Common myeloid progenitor, CD34-positive (primary cell): Measurements from ENCODE around the gene STON2.
A peak's percentile ranks its signal among the peaks of the same experiment; 100 is the strongest.

Experiments
- CTCF ChIA-PET: fragments of 350-600 bp; sonication (Branson Sonifier 250); formaldehyde crosslinking; loops from one replicate; lab custom pipeline; 2021; ENCODE audit warnings: antibody characterized with exemption; lab: Charles Lee
- POLR2A ChIA-PET: fragments of 350-600 bp; sonication (Branson Sonifier 250); formaldehyde crosslinking; loops from one replicate; lab custom pipeline; 2021; ENCODE audit warnings: antibody characterized with exemption; lab: Charles Lee
- DNase-seq, 3 donors: peaks; one replicate each; pipeline versions ENCODE4 v3.0.0 to v3.0.0-alpha.2; 2013
- H3K27ac ChIP-seq, 2 experiments: 1 replicate in 1 of 2; 2 replicates in 1 of 2; pipeline ENCODE4 v1.7.0; 2013; ENCODE audit warnings: inconsistent platforms in 2 of 2, low read length in 2 of 2, mild to moderate bottlenecking in 2 of 2, low read depth in 1 of 2, moderate library complexity in 1 of 2; ENCODE audit not compliant: severe bottlenecking in 2 of 2, insufficient read depth in 1 of 2, poor library complexity in 1 of 2
- H3K27me3 ChIP-seq, 5 experiments: replicated peaks in 2 of 5; 1 replicate in 3 of 5; 2 replicates in 2 of 5; pipeline versions ENCODE4 v1.6.1 to v1.7.0; 2013; ENCODE audit warnings: low read length in 4 of 5, mild to moderate bottlenecking in 2 of 5, moderate library complexity in 2 of 5, inconsistent platforms in 1 of 5; ENCODE audit not compliant: insufficient read depth in 5 of 5, control insufficient read depth in 4 of 5
- H3K36me3 ChIP-seq, 4 experiments: 1 replicate in 2 of 4; 2 replicates in 2 of 4; pipeline versions ENCODE4 v1.6.1 to v1.7.0; 2013; ENCODE audit warnings: low read length in 3 of 4, control low read depth in 1 of 4, mild to moderate bottlenecking in 1 of 4; ENCODE audit not compliant: control insufficient read depth in 4 of 4, insufficient read depth in 4 of 4
- H3K4me1 ChIP-seq, 4 experiments: 1 replicate in 3 of 4; 2 replicates in 1 of 4; pipeline versions ENCODE4 v1.6.1 to v1.7.1; 2013; ENCODE audit warnings: low read length in 3 of 4, mild to moderate bottlenecking in 3 of 4, control low read depth in 1 of 4, inconsistent platforms in 1 of 4, moderate library complexity in 1 of 4; ENCODE audit not compliant: control insufficient read depth in 4 of 4, insufficient read depth in 4 of 4; ENCODE audit errors: control extremely low read depth in 1 of 4
- H3K4me3 ChIP-seq, 7 experiments: 1 replicate in 4 of 7; 2 replicates in 3 of 7; pipeline versions ENCODE4 v1.5.1 to v1.7.0; 2013; ENCODE audit warnings: mild to moderate bottlenecking in 7 of 7, low read length in 6 of 7, moderate library complexity in 6 of 7, inconsistent platforms in 2 of 7, low read depth in 2 of 7, control low read depth in 1 of 7; ENCODE audit not compliant: insufficient read depth in 4 of 7, control insufficient read depth in 1 of 7; ENCODE audit errors: extremely low read depth in 1 of 7
- H3K9me3 ChIP-seq, 5 experiments: 1 replicate in 4 of 5; 2 replicates in 1 of 5; pipeline versions ENCODE4 v1.6.1 to v1.7.1; 2013; ENCODE audit warnings: low read length in 4 of 5, mild to moderate bottlenecking in 2 of 5, inconsistent platforms in 1 of 5, low read depth in 1 of 5, moderate library complexity in 1 of 5; ENCODE audit not compliant: control insufficient read depth in 4 of 5, insufficient read depth in 2 of 5; ENCODE audit errors: control extremely low read depth in 1 of 5
- WGBS: methylation state at CpG from one replicate; pipeline ENCODE4 v1.1.5; 2013; ENCODE audit not compliant: insufficient coverage; 5-methylcytosine and 5-hydroxymethylcytosine counted together

STON2 gene

DNA sequence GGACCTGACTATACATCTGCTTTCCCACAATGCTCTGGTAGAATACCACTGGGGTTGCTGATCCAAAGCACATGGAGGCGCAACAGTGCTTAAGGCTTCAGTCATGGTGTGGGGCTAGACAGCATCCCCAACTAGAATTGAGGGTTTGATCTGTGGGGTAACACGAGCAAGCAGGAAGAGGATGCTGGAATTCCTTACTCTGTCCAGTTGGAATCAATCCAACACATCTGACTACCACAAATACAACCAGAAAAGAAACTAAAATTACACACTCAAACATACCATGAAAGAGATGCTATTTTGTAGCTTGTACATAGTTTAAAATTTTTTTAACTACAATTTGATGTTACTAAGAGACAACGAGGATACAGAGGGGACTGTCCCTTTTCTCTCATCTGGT lies 138.9 kb downstream of the STON2 start:
- H3K9me3 ChIP-seq: no peaks in the 10 kb centered on the region
- DNase-seq: no peak
- WGBS: 100% methylated on average over 1 of the region's 3 CpGs
- H3K4me3 ChIP-seq: no peak overlapping the region
- peaks cover 4 to 13% (median 7%) of the 10 kb centered on the region in 4 experiments for H3K4me1 ChIP-seq
- no peak overlapping the region for H3K27ac ChIP-seq
- peaks cover 0 to 18% (median 5%) of the 10 kb centered on the region in 4 experiments for H3K36me3 ChIP-seq
- H3K27me3 ChIP-seq: no peaks in the 10 kb centered on the region
- CTCF ChIA-PET: interaction anchor here (1.0 to 2.0 kb wide), 4 partner anchors 10 to 204 kb away, joined by 3 to 8 read pairs (median 4); no protein-coding TSS in a partner anchor
- POLR2A ChIA-PET: no interaction called here

DNA sequence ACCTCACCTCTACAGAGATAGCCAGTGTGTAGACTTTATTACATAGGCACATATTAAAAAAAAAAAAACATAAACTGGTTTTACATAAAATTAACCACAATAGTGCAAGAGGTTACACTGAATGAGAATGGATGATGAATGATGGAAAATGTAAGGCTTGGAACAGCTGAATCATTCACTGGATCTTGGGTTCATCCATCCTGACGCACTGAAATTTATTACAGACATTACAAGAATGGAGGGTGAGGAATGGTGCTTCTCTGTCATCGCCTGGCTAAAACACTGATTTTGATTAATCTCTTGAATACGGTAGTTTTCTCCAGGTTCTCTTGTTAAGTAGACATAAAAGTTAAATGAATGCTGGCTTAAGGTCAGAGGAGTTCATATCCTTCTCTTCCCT lies 139.4 kb downstream of the STON2 start:
- Histone ChIP-seq H3K4me3 (no peak overlapping the region), H3K4me1 (peaks cover 4 to 9% (median 5%) of the 10 kb centered on the region in 4 experiments), H3K27me3 (no peaks in the 10 kb centered on the region), H3K9me3 (no peaks in the 10 kb centered on the region), H3K27ac (no peak overlapping the region), H3K36me3 (peaks cover 0 to 18% (median 5%) of the 10 kb centered on the region in 4 experiments)
- WGBS: 100% methylated on average over 1 of the region's 3 CpGs
- DNase-seq: no peak
- ChIA-PET CTCF (interaction anchor here (1.0 to 2.0 kb wide), 4 partner anchors 10 to 204 kb away, joined by 3 to 8 read pairs (median 4); no protein-coding TSS in a partner anchor), POLR2A (no interaction called here)

DNA sequence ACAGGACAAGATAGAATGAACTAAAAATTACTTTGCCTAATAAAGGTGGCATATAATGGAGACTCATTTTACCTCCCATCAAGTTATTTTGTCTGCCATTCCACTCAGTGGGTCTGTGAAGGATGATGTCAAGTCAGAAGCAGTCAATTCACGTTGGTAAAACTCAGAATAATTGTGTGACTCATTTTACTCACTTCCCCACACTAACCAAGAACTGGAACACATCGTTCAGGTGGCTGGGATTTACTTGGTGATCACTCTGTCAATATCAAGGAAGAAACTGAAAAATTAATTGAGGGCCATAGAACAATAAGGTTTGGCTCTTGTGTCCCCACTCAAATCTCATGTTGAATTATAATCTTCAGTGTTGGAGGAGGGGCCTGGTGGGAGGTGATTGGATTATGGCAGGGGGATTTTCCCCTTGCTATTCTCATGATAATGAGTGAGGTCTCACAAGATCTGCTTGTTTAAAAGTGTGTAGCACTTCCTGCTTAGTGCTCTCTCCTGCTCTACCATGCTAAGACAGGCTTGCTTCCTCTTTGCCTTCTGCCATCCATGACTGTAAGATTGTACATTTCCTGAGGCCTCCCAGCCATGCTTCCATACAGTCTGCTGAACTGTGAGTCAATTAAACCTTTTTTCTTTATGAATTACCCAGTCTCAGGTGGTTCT lies 143.7 kb downstream of the STON2 start:
- H3K4me3 ChIP-seq: no peak overlapping the region
- no peaks in the 10 kb centered on the region for H3K27me3 ChIP-seq
- no peak overlapping the region for H3K27ac ChIP-seq
- POLR2A ChIA-PET: no interaction called here
- peaks cover 0 to 16% (median 3%) of the 10 kb centered on the region in 4 experiments for H3K36me3 ChIP-seq
- CTCF ChIA-PET: no interaction called here
- DNase-seq: peak in 2 of 3 donors; percentile 49 to 61
- H3K4me1 ChIP-seq: peaks cover 0 to 7% (median 4%) of the 10 kb centered on the region in 4 experiments
- WGBS: 100% methylated on average over 1 of the region's 2 CpGs
- H3K9me3 ChIP-seq: no peaks in the 10 kb centered on the region

DNA sequence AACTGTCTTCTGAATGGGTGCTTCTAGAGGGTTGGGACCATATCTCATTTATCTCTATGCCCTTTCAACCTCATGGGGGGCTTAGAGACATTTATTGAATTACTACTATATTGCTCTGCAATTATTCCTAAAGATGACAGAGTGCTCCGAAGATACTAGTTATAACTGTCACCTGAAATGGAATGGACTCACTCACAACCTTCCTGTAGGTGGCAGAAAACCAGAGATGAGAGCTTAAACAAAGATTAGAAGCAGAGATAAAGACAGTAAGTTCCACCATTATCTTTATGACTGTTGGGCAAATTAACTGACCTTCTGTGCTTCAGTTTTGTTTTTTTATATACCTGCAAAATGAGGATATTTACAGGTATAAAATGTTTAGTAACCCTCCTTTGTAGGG lies 147.8 kb downstream of the STON2 start:
- no peaks in the 10 kb centered on the region for H3K27me3 ChIP-seq
- peaks cover 0 to under 1% (median 0%) of the 10 kb centered on the region in 4 experiments for H3K36me3 ChIP-seq
- ChIA-PET POLR2A (no interaction called here), CTCF (interaction anchor here (1.0 to 1.3 kb wide), 2 partner anchors 9 to 23 kb away, joined by 3 to 4 read pairs; no protein-coding TSS in a partner anchor)
- 100% methylated on average over 1 of the region's 1 CpG for WGBS
- H3K27ac ChIP-seq: no peak overlapping the region
- peaks cover 0 to 7% (median 4%) of the 10 kb centered on the region in 4 experiments for H3K4me1 ChIP-seq
- H3K9me3 ChIP-seq: no peaks in the 10 kb centered on the region
- no peak for DNase-seq
- no peak overlapping the region for H3K4me3 ChIP-seq

DNA sequence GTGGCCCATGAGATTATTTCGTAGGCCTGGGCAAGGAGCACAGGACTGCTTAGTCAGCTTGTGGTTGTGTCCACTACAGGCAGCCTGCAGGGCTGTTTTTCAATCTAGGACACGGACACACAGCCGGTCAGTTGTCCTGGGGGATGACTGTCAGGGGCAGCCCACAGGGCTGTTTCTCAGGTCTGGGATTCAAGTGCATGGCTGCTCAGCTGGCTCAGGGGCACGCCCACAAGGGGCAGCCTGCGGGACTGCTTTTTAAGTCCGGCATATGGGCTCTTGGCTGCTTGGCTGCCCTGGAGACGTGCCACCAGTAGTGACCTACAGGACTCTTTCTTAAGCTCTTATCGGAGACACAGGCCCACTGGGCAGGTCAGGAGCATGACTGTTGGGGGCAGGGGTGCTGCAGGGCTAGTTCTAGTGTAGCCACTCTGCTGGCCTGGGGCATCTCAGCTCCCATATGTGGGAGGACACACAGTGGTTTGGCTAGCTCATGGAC lies 152.8 kb downstream of the STON2 start:
- CTCF ChIA-PET: interaction anchor here (1.0 to 1.3 kb wide), 2 partner anchors 11 to 23 kb away, joined by 3 to 4 read pairs; no protein-coding TSS in a partner anchor

DNA sequence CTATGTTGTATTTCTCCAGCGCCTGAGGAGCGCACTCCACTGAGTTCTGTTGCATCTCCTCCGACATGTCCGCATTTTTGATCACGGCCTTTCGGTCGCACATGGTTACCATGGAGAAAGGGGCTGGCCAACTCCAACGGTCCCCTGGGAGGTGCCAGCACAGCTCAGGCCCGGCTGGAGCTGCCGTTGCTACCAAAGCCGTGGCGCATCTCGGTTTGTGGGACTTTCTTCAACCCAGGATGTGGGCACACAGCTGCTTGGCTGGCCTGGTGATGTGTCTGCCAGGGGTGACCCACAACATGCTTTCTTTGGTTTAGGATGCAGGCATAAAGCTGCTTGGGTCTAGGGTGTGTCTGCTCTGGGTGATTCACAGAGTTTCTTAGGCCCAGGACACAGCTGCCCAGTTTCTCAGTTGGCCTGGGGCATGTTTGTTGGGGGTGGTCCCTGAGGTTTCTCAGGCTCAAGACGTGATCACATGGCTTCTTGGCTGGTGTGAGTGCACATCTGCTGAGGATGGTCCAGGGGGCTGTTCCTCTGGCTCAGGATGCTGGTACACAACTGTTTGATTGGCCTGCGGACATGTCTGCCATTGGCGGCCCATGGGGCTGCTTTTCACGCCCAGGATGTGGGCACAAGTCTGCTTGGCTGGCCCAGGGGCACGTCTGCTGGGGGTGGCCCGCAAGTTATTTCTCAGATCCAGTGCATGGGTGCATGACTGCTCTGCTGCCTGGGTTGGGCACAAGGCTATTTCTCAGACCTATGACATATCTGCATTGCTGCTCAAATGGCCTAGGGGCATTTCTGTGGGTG lies 153.5 kb downstream of the STON2 start:
- ChIA-PET POLR2A (no interaction called here), CTCF (interaction anchor here (1.3 kb wide), 1 partner anchor 10 kb away, joined by 4 read pairs; no protein-coding TSS in a partner anchor)
- H3K36me3 ChIP-seq: no peaks in the 10 kb centered on the region
- no peak for DNase-seq
- no peak overlapping the region for H3K4me3 ChIP-seq
- H3K9me3 ChIP-seq: peaks cover 0 to 4% (median 0%) of the 10 kb centered on the region in 5 experiments
- no peaks in the 10 kb centered on the region for H3K27me3 ChIP-seq
- H3K4me1 ChIP-seq: no peaks in the 10 kb centered on the region
- no peak overlapping the region for H3K27ac ChIP-seq
- 98% methylated on average over 18 of the region's 19 CpGs for WGBS

More for the DNA sequence above, 152.8 kb downstream of the STON2 start:
- WGBS: 88% methylated on average over 5 of the region's 8 CpGs
- peaks cover 0 to 4% (median 0%) of the 10 kb centered on the region in 5 experiments for H3K9me3 ChIP-seq
- POLR2A ChIA-PET: interaction anchor here (0.6 kb wide), 1 partner anchor 217 kb away, joined by 3 read pairs; no protein-coding TSS in a partner anchor
- H3K4me1 ChIP-seq: no peaks in the 10 kb centered on the region
- H3K4me3 ChIP-seq: no peak overlapping the region
- H3K27me3 ChIP-seq: no peaks in the 10 kb centered on the region
- H3K36me3 ChIP-seq: no peaks in the 10 kb centered on the region
- DNase-seq: no peak
- H3K27ac ChIP-seq: no peak overlapping the region
